ENCODE results near the gene CRTC1.

CRTC1 gene, protein sequence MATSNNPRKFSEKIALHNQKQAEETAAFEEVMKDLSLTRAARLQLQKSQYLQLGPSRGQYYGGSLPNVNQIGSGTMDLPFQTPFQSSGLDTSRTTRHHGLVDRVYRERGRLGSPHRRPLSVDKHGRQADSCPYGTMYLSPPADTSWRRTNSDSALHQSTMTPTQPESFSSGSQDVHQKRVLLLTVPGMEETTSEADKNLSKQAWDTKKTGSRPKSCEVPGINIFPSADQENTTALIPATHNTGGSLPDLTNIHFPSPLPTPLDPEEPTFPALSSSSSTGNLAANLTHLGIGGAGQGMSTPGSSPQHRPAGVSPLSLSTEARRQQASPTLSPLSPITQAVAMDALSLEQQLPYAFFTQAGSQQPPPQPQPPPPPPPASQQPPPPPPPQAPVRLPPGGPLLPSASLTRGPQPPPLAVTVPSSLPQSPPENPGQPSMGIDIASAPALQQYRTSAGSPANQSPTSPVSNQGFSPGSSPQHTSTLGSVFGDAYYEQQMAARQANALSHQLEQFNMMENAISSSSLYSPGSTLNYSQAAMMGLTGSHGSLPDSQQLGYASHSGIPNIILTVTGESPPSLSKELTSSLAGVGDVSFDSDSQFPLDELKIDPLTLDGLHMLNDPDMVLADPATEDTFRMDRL

DNA sequence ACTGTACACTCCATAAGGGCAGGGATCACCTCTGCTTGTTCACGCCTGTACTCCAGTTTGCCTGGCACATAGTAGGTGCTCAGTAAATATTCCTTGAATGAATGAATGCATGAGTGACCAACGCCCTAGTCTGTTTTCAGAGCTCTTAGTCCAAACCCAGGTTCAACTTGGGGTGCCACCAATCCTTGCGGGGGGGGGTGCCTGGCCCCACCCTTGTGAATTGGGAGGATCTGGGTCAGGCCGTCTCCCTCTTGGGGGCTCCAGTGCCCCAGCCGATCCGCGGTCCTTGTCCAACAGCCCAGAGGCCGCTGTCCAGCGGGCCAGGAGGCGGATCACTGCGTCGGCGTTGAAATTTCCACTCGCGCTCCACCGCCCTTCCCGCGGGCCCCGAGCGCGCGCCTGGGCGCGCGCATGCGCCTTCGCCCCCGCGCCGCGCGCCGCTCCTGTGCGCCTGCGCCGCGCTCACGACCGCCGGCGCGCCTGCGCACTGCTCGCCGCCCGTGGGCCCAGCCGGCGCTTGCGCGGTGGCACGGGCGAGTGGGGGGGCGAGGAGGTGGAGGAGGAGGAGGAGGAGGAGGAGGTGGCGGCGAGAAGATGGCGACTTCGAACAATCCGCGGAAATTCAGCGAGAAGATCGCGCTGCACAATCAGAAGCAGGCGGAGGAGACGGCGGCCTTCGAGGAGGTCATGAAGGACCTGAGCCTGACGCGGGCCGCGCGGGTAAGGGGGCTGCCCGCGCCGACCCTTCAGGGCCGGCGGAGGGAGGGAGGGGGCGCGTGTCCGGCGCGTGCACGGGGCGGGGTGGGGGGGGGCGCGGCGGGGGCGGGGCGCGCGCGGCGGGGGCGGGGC, at the start of gene CRTC1:
TSS of gene CRTC1 (plus strand) at position 572 of the 849 bp plus-strand sequence. CDS start at position 595, 23 bp downstream.
- in situ Hi-C loops (cut with MboI; ENCODE audit: low pct_unique_long_range_greater_than_20kb, low sequenced_read_pairs, unreplicated experiment): no loop called here
- peak; percentile 99 for DNase-seq (ENCODE audit: low spot score)
- TF ChIP-seq, protein P1, sequence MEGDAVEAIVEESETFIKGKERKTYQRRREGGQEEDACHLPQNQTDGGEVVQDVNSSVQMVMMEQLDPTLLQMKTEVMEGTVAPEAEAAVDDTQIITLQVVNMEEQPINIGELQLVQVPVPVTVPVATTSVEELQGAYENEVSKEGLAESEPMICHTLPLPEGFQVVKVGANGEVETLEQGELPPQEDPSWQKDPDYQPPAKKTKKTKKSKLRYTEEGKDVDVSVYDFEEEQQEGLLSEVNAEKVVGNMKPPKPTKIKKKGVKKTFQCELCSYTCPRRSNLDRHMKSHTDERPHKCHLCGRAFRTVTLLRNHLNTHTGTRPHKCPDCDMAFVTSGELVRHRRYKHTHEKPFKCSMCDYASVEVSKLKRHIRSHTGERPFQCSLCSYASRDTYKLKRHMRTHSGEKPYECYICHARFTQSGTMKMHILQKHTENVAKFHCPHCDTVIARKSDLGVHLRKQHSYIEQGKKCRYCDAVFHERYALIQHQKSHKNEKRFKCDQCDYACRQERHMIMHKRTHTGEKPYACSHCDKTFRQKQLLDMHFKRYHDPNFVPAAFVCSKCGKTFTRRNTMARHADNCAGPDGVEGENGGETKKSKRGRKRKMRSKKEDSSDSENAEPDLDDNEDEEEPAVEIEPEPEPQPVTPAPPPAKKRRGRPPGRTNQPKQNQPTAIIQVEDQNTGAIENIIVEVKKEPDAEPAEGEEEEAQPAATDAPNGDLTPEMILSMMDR (IDR thresholded peaks at IDR 0.05; ENCODE audit: extremely low read depth, insufficient read depth, missing control alignments): no peak

DNA sequence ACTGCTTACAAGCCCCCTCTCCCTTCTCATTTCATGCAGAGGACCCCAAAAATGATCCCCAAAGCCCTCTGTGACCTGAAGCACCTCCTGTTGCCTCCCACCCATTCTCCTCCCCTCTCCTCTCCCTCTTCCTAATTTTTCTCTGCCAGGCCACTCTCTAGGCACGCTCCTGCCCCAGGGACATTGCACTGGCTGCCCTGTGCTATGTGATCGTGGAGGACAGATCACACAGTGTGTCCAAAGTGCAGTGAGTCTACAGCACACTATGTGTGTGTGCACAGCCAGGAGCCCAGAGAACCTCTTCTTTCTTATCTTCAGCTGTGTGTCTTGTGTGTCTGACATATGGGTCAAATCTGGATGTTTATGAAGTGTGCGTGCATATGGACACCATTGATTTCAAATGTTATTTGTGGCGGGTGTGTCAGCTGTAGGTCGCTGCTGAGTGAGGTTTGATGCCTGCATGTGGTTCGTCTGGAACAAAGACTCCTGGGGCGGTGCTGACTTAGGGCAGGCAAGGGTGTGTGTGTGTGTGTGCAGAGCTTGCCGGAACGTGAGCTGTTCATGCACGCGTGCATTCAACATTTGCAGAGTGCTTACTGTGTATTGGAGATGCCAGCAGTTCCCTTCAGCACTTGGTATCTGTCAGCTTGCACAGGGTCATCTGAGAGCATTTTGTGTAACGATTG, 48.7 kb upstream of the CRTC1 start:
- TF ChIP-seq, protein P1 (IDR thresholded peaks at IDR 0.05; ENCODE audit: extremely low read depth, insufficient read depth, missing control alignments): no peak
- DNase-seq (ENCODE audit: low spot score): no peak
- in situ Hi-C loops (cut with MboI; ENCODE audit: low pct_unique_long_range_greater_than_20kb, low sequenced_read_pairs, unreplicated experiment): no loop called here

DNA sequence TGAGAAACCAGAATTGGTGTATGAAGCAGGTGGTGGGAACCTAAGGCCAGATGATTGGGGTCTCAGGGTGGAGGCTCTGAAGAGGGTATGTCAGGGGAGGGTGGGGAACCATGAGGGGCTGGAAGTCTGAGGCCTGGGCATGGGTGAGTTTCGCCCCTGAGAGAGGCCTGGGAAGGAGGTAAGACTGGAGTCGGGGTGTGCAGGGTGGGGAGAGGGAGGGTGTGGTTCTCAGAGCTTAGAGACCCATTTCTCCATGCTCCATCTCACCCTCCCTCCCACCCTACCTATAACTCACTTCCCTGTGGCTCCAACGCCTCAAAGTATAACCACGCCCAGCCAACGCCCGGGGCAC, 47.7 kb upstream of the CRTC1 start:
- TF ChIP-seq, protein P1 (IDR thresholded peaks at IDR 0.05; ENCODE audit: extremely low read depth, insufficient read depth, missing control alignments): no peak
- in situ Hi-C loops (cut with MboI; ENCODE audit: low pct_unique_long_range_greater_than_20kb, low sequenced_read_pairs, unreplicated experiment): no loop called here
- no peak for DNase-seq (ENCODE audit: low spot score)

DNA sequence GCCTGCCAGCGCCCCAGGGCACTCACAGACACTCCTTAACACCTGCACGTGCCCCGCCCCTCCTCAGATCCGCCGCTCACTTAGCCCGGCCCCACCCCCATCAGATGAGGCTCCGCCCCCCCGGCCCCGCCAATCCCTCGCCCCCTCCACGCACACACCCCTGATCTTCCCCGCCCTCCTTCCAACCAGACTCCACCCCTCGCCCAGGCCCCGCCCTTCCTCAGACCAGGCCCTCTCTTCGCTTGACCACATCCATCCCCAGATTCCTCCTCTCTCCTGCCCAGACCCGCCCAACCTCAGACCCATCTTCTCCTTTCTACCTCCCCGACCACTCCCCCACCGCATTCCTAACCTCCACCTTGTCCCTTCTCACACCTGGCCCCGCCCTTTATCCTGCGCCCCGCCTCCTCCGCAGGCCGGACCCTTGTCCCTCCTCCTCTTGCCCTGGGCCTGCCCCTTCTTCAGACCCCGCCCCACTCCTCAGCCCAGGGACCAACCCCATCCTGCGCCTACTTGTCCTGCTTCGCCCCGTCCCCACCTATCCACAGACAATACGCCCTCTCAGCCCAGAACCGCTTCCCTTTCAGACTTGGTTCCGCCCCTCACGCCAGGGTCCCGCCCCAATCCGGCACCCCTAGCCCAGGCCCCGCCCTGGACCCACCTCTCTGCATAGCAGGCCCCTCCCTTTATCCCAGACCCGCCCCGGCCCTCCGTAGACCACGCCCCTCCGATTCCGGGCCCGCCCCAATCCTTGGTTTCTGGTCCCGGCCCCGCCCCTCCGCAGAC, 47.1 kb upstream of the CRTC1 start:
- TF ChIP-seq, protein P1 (IDR thresholded peaks at IDR 0.05; ENCODE audit: extremely low read depth, insufficient read depth, missing control alignments): no peak

DNA sequence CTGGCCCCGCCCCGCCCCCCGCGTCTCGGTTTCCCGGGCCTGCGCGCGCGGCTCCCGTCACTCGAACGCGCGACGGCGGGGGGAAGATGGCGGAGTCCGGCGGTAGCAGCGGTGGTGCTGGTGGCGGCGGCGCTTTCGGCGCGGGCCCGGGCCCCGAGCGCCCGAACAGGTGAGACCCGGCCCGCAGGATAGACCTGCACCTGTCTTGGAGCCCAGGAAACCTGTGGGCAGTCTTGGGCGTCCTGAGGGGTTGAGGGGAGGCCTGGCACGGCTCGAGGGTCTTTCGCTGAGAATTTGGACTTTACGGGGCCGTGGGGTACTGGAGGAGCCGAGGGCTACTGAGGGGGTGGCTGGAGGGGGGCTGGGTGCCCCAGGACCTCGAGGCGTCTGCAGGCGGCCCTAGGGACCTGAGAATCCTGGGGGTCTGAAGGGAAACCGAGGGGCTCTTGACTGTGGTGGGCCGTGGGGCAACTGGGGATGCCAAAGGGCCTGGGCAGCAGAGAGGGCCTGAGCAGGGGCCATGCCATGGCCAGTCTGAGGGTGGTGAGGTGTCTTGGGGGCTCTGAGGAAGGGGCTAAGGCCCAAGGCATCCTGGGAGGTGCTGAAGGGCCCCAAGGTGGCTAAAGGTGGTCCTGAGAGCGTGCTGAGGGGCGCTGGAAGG, 46.4 kb upstream of the CRTC1 start, which contains the start of gene KLHL26:
TSS of gene KLHL26 (plus strand) at position 60 of the 661 bp plus-strand sequence. CDS start at position 87, 27 bp downstream.
- TF ChIP-seq, protein P1 (IDR thresholded peaks at IDR 0.05; ENCODE audit: extremely low read depth, insufficient read depth, missing control alignments): no peak
- in situ Hi-C loops (cut with MboI; ENCODE audit: low pct_unique_long_range_greater_than_20kb, low sequenced_read_pairs, unreplicated experiment): no loop called here
- no peak for DNase-seq (ENCODE audit: low spot score)

More for the DNA sequence above, 47.1 kb upstream of the CRTC1 start:
- peak; percentile 99 for DNase-seq (ENCODE audit: low spot score)
- in situ Hi-C loops (cut with MboI; ENCODE audit: low pct_unique_long_range_greater_than_20kb, low sequenced_read_pairs, unreplicated experiment): no loop called here
